Duodenal mucosa (tissue), 2 donors: ENCODE results near the gene CAMSAP2.

Source experiments
- H3K27ac ChIP-seq: one replicate; pipeline ENCODE4 v1.7.0; 2013; ENCODE audit warnings: low read depth, low read length
- H3K27me3 ChIP-seq, 2 donors: one replicate each; pipeline ENCODE4 v1.7.0; 2013; ENCODE audit warnings: low read length in 2 of 2, control low read depth in 1 of 2; ENCODE audit not compliant: insufficient read depth in 2 of 2, control insufficient read depth in 1 of 2
- H3K36me3 ChIP-seq, 2 donors: one replicate each; pipeline ENCODE4 v1.7.0; 2013; ENCODE audit warnings: low read length in 2 of 2, control low read depth in 1 of 2; ENCODE audit not compliant: insufficient read depth in 2 of 2, control insufficient read depth in 1 of 2
- H3K4me1 ChIP-seq, 2 donors: one replicate each; pipeline ENCODE4 v1.7.0; 2013; ENCODE audit warnings: low read length in 2 of 2, control low read depth in 1 of 2; ENCODE audit not compliant: insufficient read depth in 2 of 2, control insufficient read depth in 1 of 2
- H3K4me3 ChIP-seq, 2 donors: one replicate each; pipeline ENCODE4 v1.7.0; 2013; ENCODE audit warnings: low read length in 2 of 2, low read depth in 1 of 2
- H3K9ac ChIP-seq, 2 donors: one replicate each; pipeline ENCODE4 v1.7.0; 2013; ENCODE audit warnings: low read length in 2 of 2, low read depth in 1 of 2
- H3K9me3 ChIP-seq, 2 donors: one replicate each; pipeline ENCODE4 v1.7.0; 2013; ENCODE audit warnings: low read length in 2 of 2, control low read depth in 1 of 2; ENCODE audit not compliant: control insufficient read depth in 1 of 2

CAMSAP2 gene

DNA sequence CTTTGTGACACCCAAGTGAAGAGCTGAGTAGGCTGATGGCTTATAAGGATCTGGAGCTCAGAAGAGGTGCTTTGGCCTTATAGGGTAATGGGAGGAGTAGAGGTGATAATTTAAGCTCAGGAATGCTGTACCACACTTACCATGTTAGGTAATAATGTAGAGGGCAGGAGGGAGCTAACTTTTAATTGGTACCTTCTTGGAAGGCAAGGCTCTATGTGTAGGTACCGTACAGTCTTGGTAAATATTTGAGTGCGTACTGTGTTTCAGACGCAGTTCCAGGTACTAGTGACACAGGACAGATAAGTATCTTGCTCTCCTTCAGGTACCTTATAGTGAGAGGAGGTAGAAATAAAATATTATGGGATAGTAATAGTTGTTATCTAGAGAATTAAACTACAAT is 16.8 kb downstream of the CAMSAP2 start:
- H3K9me3 ChIP-seq = no peaks in the 10 kb centered on the region
- H3K36me3 ChIP-seq = no peaks in the 10 kb centered on the region
- peaks cover 0 to 9% of the 10 kb centered on the region in 2 donors for H3K4me1 ChIP-seq
- H3K4me3 ChIP-seq = no peak overlapping the region
- no peak overlapping the region for H3K9ac ChIP-seq
- no peak overlapping the region for H3K27ac ChIP-seq
- no peaks in the 10 kb centered on the region for H3K27me3 ChIP-seq

GRCh38 chr1:200762089-200762488 is 23.4 kb downstream of the CAMSAP2 start:
- H3K27me3 ChIP-seq = no peaks in the 10 kb centered on the region
- H3K9ac ChIP-seq = no peak overlapping the region
- H3K27ac ChIP-seq = no peak overlapping the region
- H3K9me3 ChIP-seq = no peaks in the 10 kb centered on the region
- H3K4me3 ChIP-seq = no peak overlapping the region
- peaks cover 0 to 3% of the 10 kb centered on the region in 2 donors for H3K36me3 ChIP-seq
- peaks cover 0 to 9% of the 10 kb centered on the region in 2 donors for H3K4me1 ChIP-seq

- no peaks in the 10 kb centered on the region for H3K9me3 ChIP-seq
- no peak overlapping the region for H3K4me3 ChIP-seq
- H3K4me1 ChIP-seq = no peaks in the 10 kb centered on the region
- H3K36me3 ChIP-seq = peaks cover 0 to 2% of the 10 kb centered on the region in 2 donors
- H3K27me3 ChIP-seq = no peaks in the 10 kb centered on the region
- H3K27ac ChIP-seq = no peak overlapping the region
- H3K9ac ChIP-seq = no peak overlapping the region
Observed at GRCh38 chr1:200767321-200767720, 28.6 kb downstream of the CAMSAP2 start.

GRCh38 chr1:200771625-200772555 is 33.2 kb downstream of the CAMSAP2 start:
- Histone ChIP-seq H3K36me3 (no peaks in the 10 kb centered on the region), H3K27ac (no peak overlapping the region), H3K4me3 (no peak overlapping the region), H3K4me1 (peaks cover 0 to 8% of the 10 kb centered on the region in 2 donors), H3K9ac (no peak overlapping the region), H3K27me3 (no peaks in the 10 kb centered on the region), H3K9me3 (no peaks in the 10 kb centered on the region)

GRCh38 chr1:200774311-200774710 is 35.6 kb downstream of the CAMSAP2 start:
- Histone ChIP-seq H3K9me3 (no peaks in the 10 kb centered on the region), H3K27me3 (no peaks in the 10 kb centered on the region), H3K27ac (no peak overlapping the region), H3K4me3 (no peak overlapping the region), H3K9ac (no peak overlapping the region), H3K4me1 (peaks cover 0 to 8% of the 10 kb centered on the region in 2 donors), H3K36me3 (no peaks in the 10 kb centered on the region)

DNA sequence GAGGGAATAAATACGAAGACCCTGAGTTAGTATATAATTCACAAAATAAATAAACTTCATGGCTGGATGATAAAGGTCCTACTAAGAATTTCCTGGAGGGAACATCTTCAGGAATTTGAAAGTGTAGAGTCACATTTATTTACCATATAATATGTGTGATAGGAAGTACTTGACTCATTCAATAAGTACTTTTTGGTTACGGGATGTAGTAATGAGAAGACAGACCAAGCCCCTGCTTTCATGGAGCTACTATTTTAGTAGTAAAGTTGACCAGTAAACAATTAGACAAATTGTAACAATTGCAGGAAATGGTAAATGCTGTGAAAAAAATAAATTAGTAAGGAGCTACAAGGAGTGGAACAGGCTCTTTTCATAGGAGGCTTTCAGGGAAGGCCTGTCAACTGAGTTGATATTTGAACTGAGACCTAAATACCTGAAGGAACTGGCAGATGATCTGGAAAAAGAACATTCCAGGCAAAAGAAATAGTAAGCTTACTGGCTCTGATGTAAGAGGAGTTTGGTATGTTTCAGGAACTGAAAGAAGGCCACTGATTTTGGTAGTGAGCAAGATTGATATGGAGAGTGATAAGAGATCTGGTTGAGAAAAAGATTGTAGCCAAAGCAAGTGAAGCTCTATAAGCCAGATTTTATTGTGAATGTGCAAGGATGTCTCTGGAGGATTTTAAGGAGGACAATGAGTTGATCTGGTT is 36.2 kb downstream of the CAMSAP2 start:
- no peak overlapping the region for H3K9ac ChIP-seq
- peaks cover 0 to 8% of the 10 kb centered on the region in 2 donors for H3K4me1 ChIP-seq
- no peaks in the 10 kb centered on the region for H3K36me3 ChIP-seq
- no peak overlapping the region for H3K4me3 ChIP-seq
- H3K9me3 ChIP-seq = no peaks in the 10 kb centered on the region
- H3K27me3 ChIP-seq = no peaks in the 10 kb centered on the region
- H3K27ac ChIP-seq = no peak overlapping the region

DNA sequence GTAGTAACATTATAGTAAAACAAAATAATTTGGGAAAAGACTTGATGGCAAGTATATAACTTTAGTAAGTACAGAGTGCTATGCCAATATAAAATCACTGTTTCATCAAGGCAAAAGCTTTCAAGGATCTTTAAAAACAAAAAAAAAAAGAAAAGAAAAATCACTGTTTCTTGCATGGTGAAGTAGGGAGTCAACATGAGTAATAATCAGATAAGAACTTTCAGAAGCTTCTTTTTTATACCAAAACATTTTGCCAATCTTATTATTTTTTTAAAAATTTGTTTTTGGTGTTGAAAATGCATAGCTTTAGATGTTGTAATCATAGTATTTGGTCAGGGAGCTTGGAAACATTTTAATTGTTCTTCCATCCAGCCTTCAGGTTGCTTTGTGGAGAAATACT is 37.2 kb downstream of the CAMSAP2 start:
- Histone ChIP-seq H3K4me1 (peaks cover 0 to 8% of the 10 kb centered on the region in 2 donors), H3K9me3 (no peaks in the 10 kb centered on the region)

GRCh38 chr1:200776949-200777348 is 38.3 kb downstream of the CAMSAP2 start:
- Histone ChIP-seq H3K4me3 (no peak overlapping the region), H3K27me3 (no peaks in the 10 kb centered on the region), H3K4me1 (peaks cover 0 to 8% of the 10 kb centered on the region in 2 donors), H3K9ac (no peak overlapping the region), H3K36me3 (no peaks in the 10 kb centered on the region), H3K27ac (no peak overlapping the region), H3K9me3 (no peaks in the 10 kb centered on the region)

More for the DNA sequence above, 37.2 kb downstream of the CAMSAP2 start:
- H3K4me3 ChIP-seq = no peak overlapping the region
- H3K36me3 ChIP-seq = no peaks in the 10 kb centered on the region
- H3K9ac ChIP-seq = no peak overlapping the region
- H3K27me3 ChIP-seq = no peaks in the 10 kb centered on the region
- no peak overlapping the region for H3K27ac ChIP-seq

GRCh38 chr1:200778766-200779165 is 40.1 kb downstream of the CAMSAP2 start:
- peaks cover 0 to 8% of the 10 kb centered on the region in 2 donors for H3K4me1 ChIP-seq

DNA sequence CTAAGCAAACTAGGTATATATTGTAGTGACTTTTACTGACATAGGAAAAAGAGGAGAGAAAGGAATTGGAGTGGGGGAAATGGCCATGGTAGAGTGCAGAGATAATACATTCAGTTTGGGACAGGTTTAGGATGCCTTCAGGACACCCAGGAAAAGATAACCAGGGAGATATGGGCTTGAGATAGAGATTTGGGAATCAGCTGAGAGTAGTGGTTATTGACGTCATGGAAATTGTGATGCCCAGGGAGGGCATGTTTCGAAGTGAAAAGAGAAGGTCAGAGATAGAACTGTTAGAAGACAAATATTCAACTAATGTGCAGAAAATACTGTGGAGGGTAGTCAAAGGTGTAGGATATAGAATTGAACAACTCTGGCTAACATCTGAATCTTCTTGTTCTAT is 40.6 kb downstream of the CAMSAP2 start:
- H3K36me3 ChIP-seq = no peaks in the 10 kb centered on the region
- H3K27ac ChIP-seq = no peak overlapping the region
- H3K27me3 ChIP-seq = no peaks in the 10 kb centered on the region
- H3K4me3 ChIP-seq = no peak overlapping the region
- H3K9ac ChIP-seq = no peak overlapping the region
- peaks cover 0 to 8% of the 10 kb centered on the region in 2 donors for H3K4me1 ChIP-seq
- peaks cover 0 to 4% of the 10 kb centered on the region in 2 donors for H3K9me3 ChIP-seq

More at GRCh38 chr1:200778766-200779165, 40.1 kb downstream of the CAMSAP2 start:
- Histone ChIP-seq H3K9me3 (peaks cover 0 to 4% of the 10 kb centered on the region in 2 donors), H3K4me3 (no peak overlapping the region), H3K27ac (no peak overlapping the region), H3K27me3 (no peaks in the 10 kb centered on the region), H3K9ac (no peak overlapping the region), H3K36me3 (no peaks in the 10 kb centered on the region)
